ENCODE results near the gene DMTF1. TPM values are rescaled to one million over a fixed set of nuclear protein-coding genes. Genes with fewer than 3 reads are reported as not detected.

DMTF1 gene
- total and polyA plus RNA-seq, 9 of the 15 experiments (the other 6 are each of a cell fraction or from before 2014, with no cell fraction given), result 25.7 to 208 (median 74.7) TPM

DNA sequence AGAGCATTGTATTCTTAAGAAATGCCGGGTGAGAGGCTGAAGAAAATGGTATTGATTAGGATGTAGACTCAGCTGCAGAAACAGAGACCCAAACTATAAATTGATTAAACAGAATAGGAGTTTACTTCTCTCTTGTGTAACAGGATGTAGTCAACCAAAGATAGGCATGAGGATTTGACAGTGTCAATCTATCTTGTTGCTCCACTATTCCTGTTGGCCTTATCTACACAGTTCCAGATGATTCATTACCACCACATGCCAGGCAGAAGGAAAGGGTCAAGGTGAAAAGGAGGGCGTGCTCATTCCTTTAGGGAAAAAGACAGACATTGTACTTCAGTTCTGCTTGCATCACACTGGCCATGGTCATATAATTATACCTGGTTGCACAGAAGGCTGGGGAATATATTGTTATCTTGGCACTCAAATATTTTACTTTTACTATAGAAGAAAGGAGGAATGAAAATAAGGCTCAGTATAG is 11.9 kb upstream of the DMTF1 start (continued):
- TF ChIP-seq ZNF764 (CRISPR knock-in tag; IDR thresholded peaks at IDR 0.05; ENCODE audit: low read depth) (no peak), ZNF830 (CRISPR knock-in tag; IDR thresholded peaks at IDR 0.05) (no peak), KLF13 (tag; IDR thresholded peaks at IDR 0.05; ENCODE audit: borderline replicate concordance, low read depth) (peak; percentile 65; the same call in 1 of the 2 replicates), ZBTB8A (IDR thresholded peaks at IDR 0.05; ENCODE audit: partially characterized antibody) (no peak), ZC3H8 (IDR thresholded peaks at IDR 0.05) (0 out of 2 replicates have a peak, but pooled peaks have one; percentile 61), CEBPB (tag; IDR thresholded peaks at IDR 0.05) (peak; percentile 99), KAT7 (CRISPR knock-in tag; IDR thresholded peaks at IDR 0.05; ENCODE audit: borderline replicate concordance) (no peak), TAF15 (IDR thresholded peaks at IDR 0.05; ENCODE audit: low read depth, low read length) (no peak), SIN3A (IDR thresholded peaks at IDR 0.05; ENCODE audit: borderline replicate concordance in 2 of 2, control insufficient read depth in 1 of 2, low read depth in 2 of 2, low read length in 2 of 2) (no peak), NONO (IDR thresholded peaks at IDR 0.05; ENCODE audit: low read depth in 2 of 2, low read length in 1 of 2) (peak in 1 of 2 experiments; percentile 94; a peak in 2 of 4 replicates), TGIF2 (CRISPR knock-in tag; IDR thresholded peaks at IDR 0.05) (no peak), KLF6 (CRISPR knock-in tag; IDR thresholded peaks at IDR 0.05; ENCODE audit: borderline replicate concordance) (peak; percentile 69; the same call in 1 of the 2 replicates), STAT5A (IDR thresholded peaks at IDR 0.05; ENCODE audit: borderline replicate concordance, low read length) (peak; percentile 96), ZBTB1 (CRISPR knock-in tag; IDR thresholded peaks at IDR 0.05; ENCODE audit: borderline replicate concordance, low read depth) (no peak), ZSCAN29 (IDR thresholded peaks at IDR 0.05) (no peak), RBM25 (IDR thresholded peaks at IDR 0.05; ENCODE audit: low read depth, low read length, severe bottlenecking) (no peak), XRCC5 (IDR thresholded peaks at IDR 0.05; ENCODE audit: low read depth, low read length) (no peak)
- TF ChIP-seq, protein P1, sequence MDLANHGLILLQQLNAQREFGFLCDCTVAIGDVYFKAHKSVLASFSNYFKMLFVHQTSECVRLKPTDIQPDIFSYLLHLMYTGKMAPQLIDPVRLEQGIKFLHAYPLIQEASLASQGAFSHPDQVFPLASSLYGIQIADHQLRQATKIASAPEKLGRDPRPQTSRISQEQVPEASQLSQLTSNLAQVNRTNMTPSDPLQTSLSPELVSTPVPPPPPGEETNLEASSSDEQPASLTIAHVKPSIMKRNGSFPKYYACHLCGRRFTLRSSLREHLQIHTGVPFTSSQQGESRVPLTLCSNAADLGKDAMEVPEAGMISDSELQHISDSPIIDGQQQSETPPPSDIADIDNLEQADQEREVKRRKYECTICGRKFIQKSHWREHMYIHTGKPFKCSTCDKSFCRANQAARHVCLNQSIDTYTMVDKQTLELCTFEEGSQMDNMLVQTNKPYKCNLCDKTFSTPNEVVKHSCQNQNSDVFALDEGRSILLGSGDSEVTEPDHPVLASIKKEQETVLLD (IDR thresholded peaks at IDR 0.05), result peak; percentile 93
- TF ChIP-seq, protein P2, sequence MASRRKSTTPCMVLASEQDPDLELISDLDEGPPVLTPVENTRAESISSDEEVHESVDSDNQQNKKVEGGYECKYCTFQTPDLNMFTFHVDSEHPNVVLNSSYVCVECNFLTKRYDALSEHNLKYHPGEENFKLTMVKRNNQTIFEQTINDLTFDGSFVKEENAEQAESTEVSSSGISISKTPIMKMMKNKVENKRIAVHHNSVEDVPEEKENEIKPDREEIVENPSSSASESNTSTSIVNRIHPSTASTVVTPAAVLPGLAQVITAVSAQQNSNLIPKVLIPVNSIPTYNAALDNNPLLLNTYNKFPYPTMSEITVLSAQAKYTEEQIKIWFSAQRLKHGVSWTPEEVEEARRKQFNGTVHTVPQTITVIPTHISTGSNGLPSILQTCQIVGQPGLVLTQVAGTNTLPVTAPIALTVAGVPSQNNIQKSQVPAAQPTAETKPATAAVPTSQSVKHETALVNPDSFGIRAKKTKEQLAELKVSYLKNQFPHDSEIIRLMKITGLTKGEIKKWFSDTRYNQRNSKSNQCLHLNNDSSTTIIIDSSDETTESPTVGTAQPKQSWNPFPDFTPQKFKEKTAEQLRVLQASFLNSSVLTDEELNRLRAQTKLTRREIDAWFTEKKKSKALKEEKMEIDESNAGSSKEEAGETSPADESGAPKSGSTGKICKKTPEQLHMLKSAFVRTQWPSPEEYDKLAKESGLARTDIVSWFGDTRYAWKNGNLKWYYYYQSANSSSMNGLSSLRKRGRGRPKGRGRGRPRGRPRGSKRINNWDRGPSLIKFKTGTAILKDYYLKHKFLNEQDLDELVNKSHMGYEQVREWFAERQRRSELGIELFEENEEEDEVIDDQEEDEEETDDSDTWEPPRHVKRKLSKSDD (conservative IDR thresholded peaks at IDR 0.05; ENCODE audit: low read length), result no peak
- TF ChIP-seq, protein P3, sequence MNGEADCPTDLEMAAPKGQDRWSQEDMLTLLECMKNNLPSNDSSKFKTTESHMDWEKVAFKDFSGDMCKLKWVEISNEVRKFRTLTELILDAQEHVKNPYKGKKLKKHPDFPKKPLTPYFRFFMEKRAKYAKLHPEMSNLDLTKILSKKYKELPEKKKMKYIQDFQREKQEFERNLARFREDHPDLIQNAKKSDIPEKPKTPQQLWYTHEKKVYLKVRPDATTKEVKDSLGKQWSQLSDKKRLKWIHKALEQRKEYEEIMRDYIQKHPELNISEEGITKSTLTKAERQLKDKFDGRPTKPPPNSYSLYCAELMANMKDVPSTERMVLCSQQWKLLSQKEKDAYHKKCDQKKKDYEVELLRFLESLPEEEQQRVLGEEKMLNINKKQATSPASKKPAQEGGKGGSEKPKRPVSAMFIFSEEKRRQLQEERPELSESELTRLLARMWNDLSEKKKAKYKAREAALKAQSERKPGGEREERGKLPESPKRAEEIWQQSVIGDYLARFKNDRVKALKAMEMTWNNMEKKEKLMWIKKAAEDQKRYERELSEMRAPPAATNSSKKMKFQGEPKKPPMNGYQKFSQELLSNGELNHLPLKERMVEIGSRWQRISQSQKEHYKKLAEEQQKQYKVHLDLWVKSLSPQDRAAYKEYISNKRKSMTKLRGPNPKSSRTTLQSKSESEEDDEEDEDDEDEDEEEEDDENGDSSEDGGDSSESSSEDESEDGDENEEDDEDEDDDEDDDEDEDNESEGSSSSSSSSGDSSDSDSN (IDR thresholded peaks at IDR 0.05; ENCODE audit: borderline replicate concordance in 1 of 2, low read depth in 2 of 2, low read length in 2 of 2), result no peak
- TF ChIP-seq, protein P4, sequence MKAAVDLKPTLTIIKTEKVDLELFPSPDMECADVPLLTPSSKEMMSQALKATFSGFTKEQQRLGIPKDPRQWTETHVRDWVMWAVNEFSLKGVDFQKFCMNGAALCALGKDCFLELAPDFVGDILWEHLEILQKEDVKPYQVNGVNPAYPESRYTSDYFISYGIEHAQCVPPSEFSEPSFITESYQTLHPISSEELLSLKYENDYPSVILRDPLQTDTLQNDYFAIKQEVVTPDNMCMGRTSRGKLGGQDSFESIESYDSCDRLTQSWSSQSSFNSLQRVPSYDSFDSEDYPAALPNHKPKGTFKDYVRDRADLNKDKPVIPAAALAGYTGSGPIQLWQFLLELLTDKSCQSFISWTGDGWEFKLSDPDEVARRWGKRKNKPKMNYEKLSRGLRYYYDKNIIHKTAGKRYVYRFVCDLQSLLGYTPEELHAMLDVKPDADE (conservative IDR thresholded peaks at IDR 0.05; ENCODE audit: control insufficient read depth, low read depth, low read length), result no peak

Measured in K562 (cell line).